HG02870 (cell line): ENCODE results near the gene KCNH2.

Experiments used
- ATAC-seq: cut with Tn5 transposase; IDR thresholded peaks from one replicate; pipeline ENCODE4 v1.9.1; 2021; ENCODE audit warnings: mild to moderate bottlenecking, moderate library complexity; ENCODE audit not compliant: unreplicated experiment

KCNH2 gene

DNA sequence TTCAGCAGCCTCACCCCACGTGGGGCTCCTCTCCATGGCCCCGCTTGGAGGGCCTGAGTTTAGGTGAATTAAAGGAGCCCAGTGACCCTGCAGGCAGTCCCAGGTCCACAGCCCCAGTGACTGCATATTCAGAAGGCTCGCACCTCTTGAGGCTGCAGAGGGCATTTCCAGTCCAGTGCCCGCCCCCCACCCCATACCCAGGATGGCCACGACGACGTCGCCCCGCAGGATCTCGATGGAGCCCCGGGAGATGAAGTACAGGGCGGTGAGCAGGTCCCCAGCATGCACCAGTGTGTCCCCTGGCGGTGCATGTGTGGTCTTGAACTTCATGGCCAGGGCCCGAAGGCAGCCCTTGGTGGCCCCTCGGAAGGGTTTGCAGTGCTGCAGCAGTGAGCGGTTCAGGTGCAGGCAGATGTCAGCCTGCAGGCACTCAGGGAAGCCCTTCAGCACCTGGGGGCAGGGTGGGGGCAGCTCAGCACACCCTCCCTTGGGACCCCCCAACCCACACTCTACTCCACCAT is 28.1 kb downstream of the KCNH2 start:
- ATAC-seq: no peak

DNA sequence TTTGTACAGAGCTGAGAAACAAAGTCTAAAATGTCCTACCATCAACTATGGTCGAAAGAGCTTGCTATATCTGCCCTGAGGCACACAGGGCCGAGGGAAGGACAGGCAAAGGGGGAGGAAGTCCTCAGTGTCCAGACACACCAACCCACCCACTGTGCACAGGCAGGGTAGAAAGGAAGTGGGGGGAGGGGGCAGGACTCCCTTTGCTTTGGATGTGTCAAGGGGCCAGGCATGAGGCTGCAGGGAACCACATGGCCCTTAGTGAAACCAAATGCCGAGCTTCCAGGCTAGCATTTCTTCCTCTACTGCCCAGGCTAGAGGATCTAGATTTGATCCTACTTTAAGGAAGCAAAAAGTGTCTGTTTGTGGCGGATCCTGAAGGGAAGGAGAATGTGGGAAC is 28.6 kb downstream of the KCNH2 start:
- no peak for ATAC-seq

DNA sequence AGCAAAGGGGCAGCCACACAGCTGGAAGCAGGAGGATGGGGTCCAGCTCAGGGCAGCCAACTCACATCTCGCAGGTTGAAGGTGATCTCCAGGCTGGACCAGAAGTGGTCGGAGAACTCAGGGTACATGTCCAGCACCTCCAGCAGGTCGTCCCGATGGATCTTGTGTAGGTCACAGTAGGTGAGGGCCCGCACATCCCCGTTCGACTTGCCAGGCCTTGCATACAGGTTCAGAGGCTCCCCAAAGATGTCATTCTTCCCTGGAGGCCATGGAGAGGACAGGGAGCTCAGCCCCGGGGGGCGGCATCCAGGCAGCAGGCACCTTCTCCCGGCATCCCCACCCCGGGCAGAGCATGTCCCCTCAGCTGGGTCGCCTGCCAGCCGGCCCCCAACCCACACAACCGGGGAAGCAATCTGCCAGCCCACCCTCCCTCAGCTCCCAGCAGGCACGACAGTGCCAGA is 29.3 kb downstream of the KCNH2 start:
- ATAC-seq: no peak

GRCh38 chr7:150947761-150948651 is 30.1 kb downstream of the KCNH2 start:
- ATAC-seq: no peak

DNA sequence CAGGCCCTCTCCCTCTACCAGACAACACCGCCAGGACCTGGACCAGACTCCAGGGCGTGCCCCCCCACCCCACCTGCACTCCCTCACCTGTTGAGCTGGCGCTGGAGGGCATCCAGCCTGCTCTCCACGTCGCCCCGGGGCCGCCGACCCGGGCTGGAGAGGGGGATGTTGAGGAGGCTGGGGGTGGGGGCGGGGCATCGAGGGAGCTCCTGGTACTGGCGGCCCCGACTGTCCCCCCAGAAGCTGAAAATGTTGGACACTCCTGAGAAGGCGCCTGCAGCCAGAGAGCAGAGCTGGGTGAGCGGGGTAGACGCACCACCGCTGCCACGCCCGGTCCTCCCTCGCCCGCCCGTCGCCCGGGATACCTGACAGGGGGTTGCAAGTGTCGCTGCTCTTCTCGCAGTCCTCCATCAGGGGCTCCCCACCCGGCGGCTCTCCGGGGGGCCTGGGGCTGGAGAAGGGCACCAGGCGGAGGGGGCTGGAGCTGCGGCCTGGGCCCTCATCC is 30.8 kb downstream of the KCNH2 start:
- ATAC-seq: no peak

GRCh38 chr7:150946421-150947240 is 31.5 kb downstream of the KCNH2 start:
- ATAC-seq: no peak

GRCh38 chr7:150945853-150946420 is 32.2 kb downstream of the KCNH2 start:
- no peak for ATAC-seq

- no peak for ATAC-seq
Observed at GRCh38 chr7:150945171-150945852, 32.8 kb downstream of the KCNH2 start.

- ATAC-seq: no peak
Observed at GRCh38 chr7:150944066-150945042, 33.8 kb downstream of the KCNH2 start.

DNA sequence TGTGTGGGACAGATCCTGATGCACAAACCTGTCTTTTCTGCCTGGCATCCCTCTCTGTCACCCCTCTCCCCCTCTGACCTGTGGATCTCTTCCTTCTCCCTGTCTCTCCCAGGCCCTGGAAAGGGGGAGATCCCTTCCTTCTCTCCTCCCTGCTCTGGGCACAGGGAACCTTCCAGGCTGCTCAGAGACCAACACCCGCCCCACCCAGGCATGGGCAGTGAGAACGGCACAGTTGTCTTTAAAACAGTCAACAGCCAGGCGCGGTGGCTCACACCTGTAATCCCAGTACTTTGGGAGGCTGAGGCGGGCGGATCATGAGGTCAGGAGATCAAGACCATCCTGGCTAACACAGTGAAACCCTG is 34.7 kb downstream of the KCNH2 start:
- no peak for ATAC-seq

GRCh38 chr7:150942591-150943452 is 35.3 kb downstream of the KCNH2 start:
- ATAC-seq: no peak

DNA sequence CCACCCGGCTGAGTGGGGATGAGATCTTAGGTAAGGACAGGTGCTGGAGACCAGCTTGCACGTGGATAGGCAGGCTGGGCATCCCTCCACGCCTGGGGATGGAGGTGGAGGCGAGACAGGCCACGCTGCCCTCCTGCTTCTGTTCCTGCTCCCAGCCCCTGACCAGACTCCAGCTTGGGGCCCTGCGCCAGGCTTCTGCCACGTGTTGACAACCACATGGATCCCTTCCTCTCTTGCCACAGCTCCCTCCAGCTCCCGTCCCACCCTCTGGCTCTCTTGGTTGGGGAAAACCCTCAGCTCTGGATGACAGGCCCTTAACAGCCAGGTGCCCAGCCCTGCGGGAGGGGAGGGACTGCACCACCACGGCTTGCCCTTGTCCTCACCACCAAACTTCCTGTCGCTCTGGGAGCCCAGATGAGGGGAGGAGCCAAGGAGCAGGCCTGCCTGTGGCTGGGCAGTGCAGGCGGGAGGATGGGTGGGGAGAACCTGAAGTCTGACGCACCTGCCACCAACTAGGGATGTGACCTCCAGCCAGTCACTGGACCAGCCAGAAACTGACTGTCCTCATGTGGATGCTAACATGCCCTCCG is 36.0 kb downstream of the KCNH2 start:
- no peak for ATAC-seq

DNA sequence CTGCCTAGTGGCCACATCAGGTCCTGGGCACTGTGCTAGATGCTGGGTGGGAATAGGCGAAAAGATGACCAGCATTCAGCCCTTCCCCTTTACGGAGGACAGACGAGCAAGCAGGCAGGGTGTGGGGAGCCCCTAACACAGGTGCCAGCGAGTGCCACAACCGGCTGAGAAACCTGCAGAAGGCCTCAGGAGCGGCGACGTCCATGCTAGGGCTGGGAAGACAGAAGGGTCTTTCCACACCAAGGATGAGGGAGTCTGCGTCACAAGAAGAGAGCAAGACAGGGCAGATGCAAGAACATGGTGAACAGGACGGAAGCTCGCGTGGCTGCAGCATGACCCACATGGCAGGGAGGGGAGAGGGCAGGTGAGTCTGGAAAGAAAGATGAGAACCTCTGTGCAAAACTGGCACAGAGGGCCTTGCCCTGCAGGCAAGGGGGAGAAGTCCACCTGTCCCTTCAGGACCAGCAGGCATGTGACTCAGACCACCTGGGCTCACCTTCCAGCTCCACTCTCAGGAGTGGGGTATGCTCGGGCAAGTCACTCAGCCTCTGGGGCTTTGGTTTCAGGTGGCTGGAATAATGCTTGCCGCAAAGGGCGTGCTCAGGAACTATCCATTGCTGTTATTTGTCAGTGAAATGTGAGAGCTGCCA is 36.6 kb downstream of the KCNH2 start:
- no peak for ATAC-seq

- no peak for ATAC-seq
Observed at GRCh38 chr7:150940431-150941102, 37.6 kb downstream of the KCNH2 start.

- ATAC-seq: no peak
Observed at GRCh38 chr7:150939466-150939865, 38.7 kb downstream of the KCNH2 start.

DNA sequence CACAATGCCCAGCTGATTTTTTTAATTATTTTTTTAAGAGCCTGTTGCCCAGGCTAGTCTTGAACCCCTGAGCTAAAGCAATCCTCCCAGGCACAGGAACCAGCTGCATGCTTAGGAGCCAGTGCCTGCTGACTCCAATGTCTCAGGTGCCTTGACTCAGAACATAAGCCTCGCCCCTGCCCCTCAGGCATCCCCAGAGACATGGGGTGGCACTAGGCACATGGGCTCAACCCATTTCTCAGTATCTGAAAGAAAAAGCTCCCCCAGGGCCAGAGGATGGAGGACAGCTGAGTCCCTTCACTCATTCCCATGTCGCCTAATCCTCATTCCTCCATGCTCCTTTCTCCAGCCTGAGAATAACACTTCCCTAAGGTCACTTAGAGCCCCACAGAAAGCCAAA is 39.1 kb downstream of the KCNH2 start:
- no peak for ATAC-seq

GRCh38 chr7:150938566-150938965 is 39.6 kb downstream of the KCNH2 start:
- no peak for ATAC-seq
